Immature natural killer cell (primary cell): Measurements from ENCODE around the gene KRT28. TPM values are rescaled to one million over a fixed set of nuclear protein-coding genes. Genes with fewer than 3 reads are reported as not detected.

ENCODE experiments used
- DNase-seq, 3 donors: peaks; one replicate each; pipeline ENCODE4 v3.0.0; 2022; ENCODE audit warnings: mixed read lengths in 1 of 3
- H3K27ac Mint-ChIP-seq, 6 donors: one replicate each; pipeline ENCODE4 v1.8.0; 2020; ENCODE audit warnings: mixed read lengths in 6 of 6, mild to moderate bottlenecking in 5 of 6, inconsistent platforms in 4 of 6, moderate library complexity in 3 of 6
- H3K27me3 Mint-ChIP-seq, 3 donors: one replicate each; pipeline ENCODE4 v1.8.0; 2020 to 2021; ENCODE audit warnings: low read depth in 3 of 3, mild to moderate bottlenecking in 3 of 3, mixed read lengths in 3 of 3, moderate library complexity in 3 of 3, inconsistent platforms in 1 of 3
- H3K36me3 Mint-ChIP-seq, 3 donors: one replicate each; pipeline ENCODE4 v1.8.0; 2020; ENCODE audit warnings: mixed read lengths in 3 of 3, inconsistent platforms in 2 of 3, mild to moderate bottlenecking in 2 of 3
- H3K4me1 Mint-ChIP-seq, 2 donors: one replicate each; pipeline ENCODE4 v1.8.0; 2020; ENCODE audit warnings: inconsistent platforms in 2 of 2, mild to moderate bottlenecking in 2 of 2, mixed read lengths in 2 of 2, moderate library complexity in 1 of 2
- H3K4me3 Mint-ChIP-seq, 5 donors: one replicate each; pipeline ENCODE4 v1.8.0; 2020; ENCODE audit warnings: mild to moderate bottlenecking in 5 of 5, mixed read lengths in 5 of 5, inconsistent platforms in 3 of 5, moderate library complexity in 3 of 5
- H3K9me3 Mint-ChIP-seq, 6 donors: one replicate each; pipeline ENCODE4 v1.8.0; 2020; ENCODE audit warnings: mild to moderate bottlenecking in 6 of 6, mixed read lengths in 6 of 6, inconsistent platforms in 4 of 6, moderate library complexity in 3 of 6
- polyA plus RNA-seq, 3 donors: library from polyadenylated mRNA; unstranded; fragments of 300-500 nt; fragmentation: Illumina TruSeq; gene quantifications; one replicate each; pipeline ENCODE4 v1.2.3, GENCODE V29; 2021

Gene KRT28
- polyA plus RNA-seq, 3 donors from 2014 or later: not detected

- peaks cover 0 to 31% (median 9%) of the 10 kb centered on the region in 3 donors for H3K27me3 Mint-ChIP-seq
- H3K4me1 Mint-ChIP-seq: no peaks in the 10 kb centered on the region
- H3K27ac Mint-ChIP-seq: no peak within 1 kb of the TSS
- DNase-seq: no peak
- H3K36me3 Mint-ChIP-seq: no peaks in the 10 kb centered on the region
- H3K9me3 Mint-ChIP-seq: no peaks in the 10 kb centered on the region
- H3K4me3 Mint-ChIP-seq: no peak within 1 kb of the TSS
Observed at GRCh38 chr17:40782450-40782849, 17.3 kb downstream of the KRT28 start, which contains the start of gene KRT27. Gene KRT27 (minus strand): TSS chr17:40782550. CDS start chr17:40782493, 57 bp downstream.

GRCh38 chr17:40779181-40779909, 20.4 kb downstream of the KRT28 start:
- DNase-seq: no peak
- H3K36me3 Mint-ChIP-seq: no peaks in the 10 kb centered on the region

GRCh38 chr17:40778461-40778860, 21.3 kb downstream of the KRT28 start:
- Mint-ChIP-seq H3K4me3 (no peak overlapping the region), H3K4me1 (no peaks in the 10 kb centered on the region), H3K27me3 (peaks cover 5 to 32% (median 11%) of the 10 kb centered on the region in 3 donors), H3K36me3 (no peaks in the 10 kb centered on the region), H3K9me3 (no peaks in the 10 kb centered on the region), H3K27ac (no peak overlapping the region)
- no peak for DNase-seq

More at GRCh38 chr17:40779181-40779909, 20.4 kb downstream of the KRT28 start:
- Mint-ChIP-seq H3K27me3 (peaks cover 5 to 34% (median 10%) of the 10 kb centered on the region in 3 donors), H3K27ac (no peak overlapping the region), H3K4me3 (no peak overlapping the region), H3K4me1 (no peaks in the 10 kb centered on the region), H3K9me3 (no peaks in the 10 kb centered on the region)

- Mint-ChIP-seq H3K9me3 (no peaks in the 10 kb centered on the region), H3K27ac (no peak overlapping the region), H3K27me3 (peaks cover 5 to 33% (median 11%) of the 10 kb centered on the region in 3 donors), H3K36me3 (no peaks in the 10 kb centered on the region), H3K4me1 (no peaks in the 10 kb centered on the region), H3K4me3 (no peak overlapping the region)
- DNase-seq: no peak
Observed at GRCh38 chr17:40777971-40778370, 21.8 kb downstream of the KRT28 start.

- H3K27ac Mint-ChIP-seq: no peak overlapping the region
Observed at GRCh38 chr17:40777459-40777858, 22.3 kb downstream of the KRT28 start.

GRCh38 chr17:40775945-40776344, 23.8 kb downstream of the KRT28 start:
- Mint-ChIP-seq H3K4me1 (no peaks in the 10 kb centered on the region), H3K36me3 (no peaks in the 10 kb centered on the region), H3K4me3 (no peak overlapping the region), H3K27me3 (peaks cover 10 to 35% (median 12%) of the 10 kb centered on the region in 3 donors), H3K27ac (no peak overlapping the region), H3K9me3 (no peaks in the 10 kb centered on the region)
- no peak for DNase-seq

More at GRCh38 chr17:40777459-40777858, 22.3 kb downstream of the KRT28 start:
- peaks cover 7 to 38% (median 11%) of the 10 kb centered on the region in 3 donors for H3K27me3 Mint-ChIP-seq
- H3K9me3 Mint-ChIP-seq: no peaks in the 10 kb centered on the region
- no peaks in the 10 kb centered on the region for H3K36me3 Mint-ChIP-seq
- H3K4me1 Mint-ChIP-seq: no peaks in the 10 kb centered on the region
- no peak overlapping the region for H3K4me3 Mint-ChIP-seq
- DNase-seq: no peak

GRCh38 chr17:40772101-40772500, 27.7 kb downstream of the KRT28 start, which contains the start of gene KRT26:
Gene KRT26 (minus strand): TSS chr17:40772201. CDS start chr17:40772113, 88 bp downstream.
- H3K27ac Mint-ChIP-seq: no peak within 1 kb of the TSS
- no peak within 1 kb of the TSS for H3K4me3 Mint-ChIP-seq
- H3K9me3 Mint-ChIP-seq: no peaks in the 10 kb centered on the region
- H3K4me1 Mint-ChIP-seq: no peaks in the 10 kb centered on the region
- no peaks in the 10 kb centered on the region for H3K36me3 Mint-ChIP-seq
- H3K27me3 Mint-ChIP-seq: peaks cover 7 to 23% (median 14%) of the 10 kb centered on the region in 3 donors
- no peak for DNase-seq

- no peak for DNase-seq
- no peak overlapping the region for H3K27ac Mint-ChIP-seq
- peaks cover 7 to 38% (median 22%) of the 10 kb centered on the region in 6 donors for H3K9me3 Mint-ChIP-seq
- peaks cover 5 to 10% (median 5%) of the 10 kb centered on the region in 3 donors for H3K27me3 Mint-ChIP-seq
- H3K4me3 Mint-ChIP-seq: no peak overlapping the region
- no peaks in the 10 kb centered on the region for H3K4me1 Mint-ChIP-seq
- peaks cover 0 to 4% (median 0%) of the 10 kb centered on the region in 3 donors for H3K36me3 Mint-ChIP-seq
Observed at GRCh38 chr17:40765657-40766056, 34.1 kb downstream of the KRT28 start.

GRCh38 chr17:40763752-40764151, 36.0 kb downstream of the KRT28 start:
- Mint-ChIP-seq H3K9me3 (peaks cover 22 to 57% (median 41%) of the 10 kb centered on the region in 6 donors), H3K27ac (no peak overlapping the region), H3K4me1 (no peaks in the 10 kb centered on the region), H3K4me3 (no peak overlapping the region), H3K27me3 (peaks cover 5 to 15% (median 10%) of the 10 kb centered on the region in 3 donors), H3K36me3 (peaks cover 0 to 9% (median 3%) of the 10 kb centered on the region in 3 donors)
- DNase-seq: no peak

- Mint-ChIP-seq H3K27me3 (peaks cover 4 to 13% (median 10%) of the 10 kb centered on the region in 3 donors), H3K36me3 (peaks cover 0 to 9% (median 3%) of the 10 kb centered on the region in 3 donors), H3K4me1 (no peaks in the 10 kb centered on the region), H3K9me3 (peaks cover 27 to 70% (median 51%) of the 10 kb centered on the region in 6 donors), H3K4me3 (no peak overlapping the region), H3K27ac (no peak overlapping the region)
- no peak for DNase-seq
Observed at GRCh38 chr17:40760105-40761016, 39.4 kb downstream of the KRT28 start.

- no peak within 1 kb of the TSS for H3K4me3 Mint-ChIP-seq
- H3K27me3 Mint-ChIP-seq: peaks cover 2 to 16% (median 5%) of the 10 kb centered on the region in 3 donors
- H3K9me3 Mint-ChIP-seq: peaks cover 15 to 27% (median 24%) of the 10 kb centered on the region in 6 donors
- DNase-seq: no peak
- H3K4me1 Mint-ChIP-seq: no peaks in the 10 kb centered on the region
- H3K27ac Mint-ChIP-seq: no peak within 1 kb of the TSS
- H3K36me3 Mint-ChIP-seq: peaks cover 0 to 5% (median 3%) of the 10 kb centered on the region in 3 donors
Observed at GRCh38 chr17:40755231-40755630, 44.5 kb downstream of the KRT28 start, which contains the start of gene KRT25. Gene KRT25 (minus strand): TSS chr17:40755331. CDS start chr17:40755271, 60 bp downstream.

- H3K4me1 Mint-ChIP-seq: no peaks in the 10 kb centered on the region
- H3K9me3 Mint-ChIP-seq: peaks cover 5 to 17% (median 10%) of the 10 kb centered on the region in 6 donors
- no peak for DNase-seq
- no peak overlapping the region for H3K4me3 Mint-ChIP-seq
- no peaks in the 10 kb centered on the region for H3K36me3 Mint-ChIP-seq
- peaks cover 0 to 9% (median 4%) of the 10 kb centered on the region in 3 donors for H3K27me3 Mint-ChIP-seq
- no peak overlapping the region for H3K27ac Mint-ChIP-seq
Observed at GRCh38 chr17:40753804-40754203, 46.0 kb downstream of the KRT28 start.

- no peak for DNase-seq
- H3K27ac Mint-ChIP-seq: no peak overlapping the region
- peaks cover 0 to 8% (median 2%) of the 10 kb centered on the region in 6 donors for H3K9me3 Mint-ChIP-seq
- H3K4me1 Mint-ChIP-seq: no peaks in the 10 kb centered on the region
- H3K27me3 Mint-ChIP-seq: peaks cover 0 to 10% (median 5%) of the 10 kb centered on the region in 3 donors
- no peak overlapping the region for H3K4me3 Mint-ChIP-seq
- H3K36me3 Mint-ChIP-seq: no peaks in the 10 kb centered on the region
Observed at GRCh38 chr17:40751065-40751464, 48.7 kb downstream of the KRT28 start.
